ENCODE measurements around the gene STX10. TPM values are rescaled to one million over a fixed set of nuclear protein-coding genes. Genes with fewer than 3 reads are reported as not detected.

Gene STX10
- total RNA-seq, 1 experiment from 2014 or later: 37.9 TPM

DNA sequence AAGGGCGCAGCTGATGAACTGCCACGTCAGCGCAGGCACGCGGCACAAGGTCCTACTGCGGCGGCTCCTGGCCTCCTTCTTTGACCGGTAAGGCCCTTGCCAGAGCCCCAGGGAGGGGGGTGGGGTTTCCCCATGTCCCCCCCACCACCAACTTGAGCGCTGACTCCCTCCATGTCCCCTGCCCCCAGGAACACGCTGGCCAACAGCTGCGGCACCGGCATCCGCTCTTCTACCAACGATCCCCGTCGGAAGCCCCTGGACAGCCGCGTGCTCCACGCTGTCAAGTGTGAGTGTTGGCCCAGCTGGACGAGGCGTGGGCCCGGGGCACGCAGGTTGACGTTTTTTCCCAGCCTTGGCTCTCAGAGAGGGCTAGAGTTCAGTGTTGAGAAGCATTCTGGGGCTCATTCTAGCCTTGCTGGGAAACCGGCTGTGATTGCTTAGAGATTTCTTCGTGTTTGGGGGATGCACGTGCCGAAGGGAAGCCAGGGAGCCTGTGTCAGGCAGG, 12.8 kb downstream of the STX10 start:
- DNase-seq (ENCODE audit: unreplicated experiment): no peak
- intact Hi-C loops (cut with micrococcal nuclease): no loop called here
- ChIA-PET CTCF (interaction anchor here (0.6 kb wide), 1 partner anchor 141 kb away, joined by 3 read pairs; no protein-coding TSS in a partner anchor), POLR2A (interaction anchor here (1.0 kb wide), 1 partner anchor 20 kb away, joined by 3 read pairs; the partner anchor contains the start of gene NACC1)
- Mint-ChIP-seq H3K4me1 (ENCODE audit: insufficient read depth, unreplicated experiment) (no peaks in the 10 kb centered on the region), H3K27ac (ENCODE audit: low read depth, unreplicated experiment) (no peak overlapping the region), H3K27me3 (ENCODE audit: insufficient read depth, unreplicated experiment) (no peaks in the 10 kb centered on the region), H3K4me3 (ENCODE audit: unreplicated experiment) (no peak overlapping the region), H3K36me3 (ENCODE audit: insufficient read depth, unreplicated experiment) (peaks cover 60% of the 10 kb centered on the region), H3K9me3 (ENCODE audit: unreplicated experiment) (no peaks in the 10 kb centered on the region)
- BruUV-seq (replicated peaks): no TSS peak
- TF ChIP-seq, protein P1, sequence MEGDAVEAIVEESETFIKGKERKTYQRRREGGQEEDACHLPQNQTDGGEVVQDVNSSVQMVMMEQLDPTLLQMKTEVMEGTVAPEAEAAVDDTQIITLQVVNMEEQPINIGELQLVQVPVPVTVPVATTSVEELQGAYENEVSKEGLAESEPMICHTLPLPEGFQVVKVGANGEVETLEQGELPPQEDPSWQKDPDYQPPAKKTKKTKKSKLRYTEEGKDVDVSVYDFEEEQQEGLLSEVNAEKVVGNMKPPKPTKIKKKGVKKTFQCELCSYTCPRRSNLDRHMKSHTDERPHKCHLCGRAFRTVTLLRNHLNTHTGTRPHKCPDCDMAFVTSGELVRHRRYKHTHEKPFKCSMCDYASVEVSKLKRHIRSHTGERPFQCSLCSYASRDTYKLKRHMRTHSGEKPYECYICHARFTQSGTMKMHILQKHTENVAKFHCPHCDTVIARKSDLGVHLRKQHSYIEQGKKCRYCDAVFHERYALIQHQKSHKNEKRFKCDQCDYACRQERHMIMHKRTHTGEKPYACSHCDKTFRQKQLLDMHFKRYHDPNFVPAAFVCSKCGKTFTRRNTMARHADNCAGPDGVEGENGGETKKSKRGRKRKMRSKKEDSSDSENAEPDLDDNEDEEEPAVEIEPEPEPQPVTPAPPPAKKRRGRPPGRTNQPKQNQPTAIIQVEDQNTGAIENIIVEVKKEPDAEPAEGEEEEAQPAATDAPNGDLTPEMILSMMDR (IDR thresholded peaks at IDR 0.05; ENCODE audit: unreplicated experiment): no peak

DNA sequence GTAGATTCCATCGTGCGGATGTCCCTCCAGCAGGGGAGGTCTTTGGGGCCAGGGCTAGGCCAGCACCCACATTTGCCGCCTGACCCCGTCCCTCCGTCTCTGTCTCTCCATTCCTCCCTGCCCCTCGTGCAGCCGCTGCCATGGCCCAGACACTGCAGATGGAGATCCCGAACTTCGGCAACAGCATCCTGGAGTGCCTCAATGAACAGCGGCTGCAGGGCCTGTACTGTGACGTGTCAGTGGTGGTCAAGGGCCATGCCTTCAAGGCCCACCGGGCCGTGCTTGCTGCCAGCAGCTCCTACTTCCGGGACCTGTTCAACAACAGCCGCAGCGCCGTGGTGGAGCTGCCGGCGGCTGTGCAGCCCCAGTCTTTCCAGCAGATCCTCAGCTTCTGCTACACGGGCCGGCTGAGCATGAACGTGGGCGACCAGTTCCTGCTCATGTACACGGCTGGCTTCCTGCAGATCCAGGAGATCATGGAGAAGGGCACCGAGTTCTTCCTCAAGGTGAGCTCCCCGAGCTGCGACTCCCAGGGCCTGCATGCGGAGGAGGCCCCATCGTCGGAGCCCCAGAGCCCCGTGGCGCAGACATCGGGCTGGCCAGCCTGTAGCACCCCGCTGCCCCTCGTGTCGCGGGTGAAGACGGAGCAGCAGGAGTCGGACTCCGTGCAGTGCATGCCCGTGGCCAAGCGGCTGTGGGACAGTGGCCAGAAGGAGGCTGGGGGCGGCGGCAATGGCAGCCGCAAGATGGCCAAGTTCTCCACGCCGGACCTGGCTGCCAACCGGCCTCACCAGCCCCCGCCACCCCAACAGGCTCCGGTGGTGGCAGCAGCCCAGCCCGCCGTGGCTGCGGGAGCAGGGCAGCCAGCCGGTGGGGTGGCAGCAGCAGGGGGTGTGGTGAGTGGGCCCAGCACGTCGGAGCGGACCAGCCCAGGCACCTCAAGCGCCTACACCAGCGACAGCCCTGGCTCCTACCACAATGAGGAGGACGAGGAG, 14.8 kb downstream of the STX10 start:
- H3K9me3 Mint-ChIP-seq (ENCODE audit: unreplicated experiment): no peaks in the 10 kb centered on the region
- no peak overlapping the region for H3K4me3 Mint-ChIP-seq (ENCODE audit: unreplicated experiment)
- no TSS peak for BruUV-seq (replicated peaks)
- H3K4me1 Mint-ChIP-seq (ENCODE audit: insufficient read depth, unreplicated experiment): no peaks in the 10 kb centered on the region
- DNase-seq (ENCODE audit: unreplicated experiment): no peak
- no peak overlapping the region for H3K27ac Mint-ChIP-seq (ENCODE audit: low read depth, unreplicated experiment)
- TF ChIP-seq, protein P1 (IDR thresholded peaks at IDR 0.05; ENCODE audit: unreplicated experiment): no peak
- POLR2A ChIA-PET: no interaction called here
- no peaks in the 10 kb centered on the region for H3K27me3 Mint-ChIP-seq (ENCODE audit: insufficient read depth, unreplicated experiment)
- CTCF ChIA-PET: interaction anchor here (0.8 to 1.2 kb wide), 3 partner anchors 20 to 158 kb away, joined by 3 read pairs; no protein-coding TSS in a partner anchor
- peaks cover 55% of the 10 kb centered on the region for H3K36me3 Mint-ChIP-seq (ENCODE audit: insufficient read depth, unreplicated experiment)
- intact Hi-C loops (cut with micrococcal nuclease): no loop called here

DNA sequence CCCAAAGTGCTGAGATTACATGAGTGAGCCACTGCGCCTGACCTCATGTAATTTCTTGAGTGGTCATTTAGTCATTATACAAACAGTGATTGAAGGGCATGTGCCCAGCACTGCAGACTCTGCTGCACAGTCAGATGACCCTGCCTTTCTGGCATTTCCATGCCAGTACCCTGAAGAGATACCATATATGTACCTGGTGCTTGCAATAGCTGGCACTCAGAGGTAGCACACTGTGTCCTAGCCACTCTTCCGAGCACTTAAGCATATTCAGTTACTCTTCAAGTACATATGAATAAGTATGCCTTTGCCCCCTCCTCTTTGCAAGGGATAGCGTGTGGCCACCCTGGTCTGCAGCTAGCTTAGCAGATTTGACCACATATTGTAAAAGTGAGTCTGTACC, 15.5 kb downstream of the STX10 start:
- Mint-ChIP-seq H3K36me3 (ENCODE audit: insufficient read depth, unreplicated experiment) (peaks cover 57% of the 10 kb centered on the region), H3K4me1 (ENCODE audit: insufficient read depth, unreplicated experiment) (no peaks in the 10 kb centered on the region), H3K9me3 (ENCODE audit: unreplicated experiment) (no peaks in the 10 kb centered on the region), H3K27me3 (ENCODE audit: insufficient read depth, unreplicated experiment) (no peaks in the 10 kb centered on the region), H3K27ac (ENCODE audit: low read depth, unreplicated experiment) (no peak overlapping the region), H3K4me3 (ENCODE audit: unreplicated experiment) (no peak overlapping the region)
- ChIA-PET CTCF (interaction anchor here (1.0 to 1.2 kb wide), 2 partner anchors 41 to 157 kb away, joined by 3 read pairs; no protein-coding TSS in a partner anchor), POLR2A (no interaction called here)
- DNase-seq (ENCODE audit: unreplicated experiment): no peak
- intact Hi-C loops (cut with micrococcal nuclease): no loop called here
- TF ChIP-seq, protein P1 (IDR thresholded peaks at IDR 0.05; ENCODE audit: unreplicated experiment): no peak
- BruUV-seq (replicated peaks): no TSS peak

DNA sequence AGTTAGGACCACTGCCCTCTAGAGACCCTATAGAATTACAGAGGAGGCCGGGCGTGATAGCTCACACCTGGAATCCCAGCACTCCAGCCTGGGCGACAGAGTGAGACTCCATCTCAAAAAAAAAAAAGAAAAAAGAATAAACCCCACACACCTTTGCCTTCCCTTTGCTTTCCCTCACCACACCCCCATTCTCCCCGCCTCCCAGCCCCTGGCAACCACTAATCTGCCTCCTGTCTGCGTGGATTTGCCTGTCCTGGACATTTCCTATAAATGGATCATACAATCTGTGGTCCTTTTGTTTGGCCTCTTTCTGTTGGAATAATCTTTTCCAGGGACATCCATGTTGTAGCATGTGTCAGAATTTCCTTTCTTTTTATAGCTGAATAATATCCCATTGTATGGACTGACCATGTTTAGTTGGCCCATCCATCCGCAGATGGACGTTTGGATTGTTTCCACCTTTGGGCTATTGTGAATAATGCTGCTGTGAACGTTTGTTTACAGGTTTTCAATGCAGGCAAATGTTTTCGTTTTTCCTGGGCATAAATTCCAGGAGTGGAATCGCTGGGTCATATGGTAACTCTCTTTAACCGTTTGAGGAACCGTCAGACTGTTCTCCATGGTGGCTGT, 16.8 kb downstream of the STX10 start:
- Mint-ChIP-seq H3K4me3 (ENCODE audit: unreplicated experiment) (no peak overlapping the region), H3K27me3 (ENCODE audit: insufficient read depth, unreplicated experiment) (no peaks in the 10 kb centered on the region), H3K36me3 (ENCODE audit: insufficient read depth, unreplicated experiment) (peaks cover 57% of the 10 kb centered on the region), H3K4me1 (ENCODE audit: insufficient read depth, unreplicated experiment) (no peaks in the 10 kb centered on the region), H3K9me3 (ENCODE audit: unreplicated experiment) (no peaks in the 10 kb centered on the region), H3K27ac (ENCODE audit: low read depth, unreplicated experiment) (no peak overlapping the region)
- intact Hi-C loops (cut with micrococcal nuclease): no loop called here
- DNase-seq (ENCODE audit: unreplicated experiment): no peak
- BruUV-seq (replicated peaks): no TSS peak
- TF ChIP-seq, protein P1 (IDR thresholded peaks at IDR 0.05; ENCODE audit: unreplicated experiment): no peak
- ChIA-PET POLR2A (interaction anchor here (0.6 to 1.2 kb wide), 4 partner anchors 14 to 91 kb away, joined by 3 read pairs; partner anchors contain the start of genes IER2 and STX10), CTCF (interaction anchor here (0.6 kb wide), 1 partner anchor 45 kb away, joined by 3 read pairs; no protein-coding TSS in a partner anchor)

All from MCF 10A (cell line).